Measurements from ENCODE around the gene DOK4.

The DOK4 gene

DNA sequence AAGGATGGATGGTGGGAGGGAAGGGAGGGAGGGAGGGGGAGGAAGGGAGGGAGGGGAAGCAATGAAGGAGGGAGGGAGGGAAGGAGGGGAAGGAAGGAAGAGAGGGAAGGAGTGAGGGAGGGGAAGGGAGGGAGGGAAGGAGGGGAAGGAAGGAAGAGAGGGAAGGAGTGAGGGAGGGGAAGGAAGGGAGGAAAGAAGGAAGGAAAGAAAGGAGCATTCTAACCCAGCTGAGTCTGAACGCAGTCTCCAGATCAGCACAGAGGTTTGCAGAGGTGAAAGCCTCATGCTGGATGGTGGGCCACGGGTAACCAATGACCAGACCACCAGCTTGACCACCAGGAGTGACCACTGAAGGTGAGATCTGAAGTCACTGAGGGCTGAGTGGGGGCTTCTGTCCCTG, 63.1 kb downstream of the DOK4 start:
- Histone ChIP-seq H3K4me3 (no peak overlapping the region), H3K27ac (no peak overlapping the region), H3K36me3 (ENCODE audit: insufficient read depth, low read length) (no peaks in the 10 kb centered on the region), H3K9ac (ENCODE audit: insufficient read length) (no peak overlapping the region), H3K9me3 (ENCODE audit: low read depth, low read length) (no peaks in the 10 kb centered on the region)
- no peak for DNase-seq (ENCODE audit: low read depth, low spot score)
- TF ChIP-seq FOXP2 (optimal IDR thresholded peaks at IDR 0.05; ENCODE audit: control extremely low read depth, extremely low read length, insufficient read depth) (no peak), EZH2 (IDR thresholded peaks at IDR 0.05) (no peak), POLR2AphosphoS5 (IDR thresholded peaks at IDR 0.05; ENCODE audit: borderline replicate concordance, low read depth, low read length) (no peak)

DNA sequence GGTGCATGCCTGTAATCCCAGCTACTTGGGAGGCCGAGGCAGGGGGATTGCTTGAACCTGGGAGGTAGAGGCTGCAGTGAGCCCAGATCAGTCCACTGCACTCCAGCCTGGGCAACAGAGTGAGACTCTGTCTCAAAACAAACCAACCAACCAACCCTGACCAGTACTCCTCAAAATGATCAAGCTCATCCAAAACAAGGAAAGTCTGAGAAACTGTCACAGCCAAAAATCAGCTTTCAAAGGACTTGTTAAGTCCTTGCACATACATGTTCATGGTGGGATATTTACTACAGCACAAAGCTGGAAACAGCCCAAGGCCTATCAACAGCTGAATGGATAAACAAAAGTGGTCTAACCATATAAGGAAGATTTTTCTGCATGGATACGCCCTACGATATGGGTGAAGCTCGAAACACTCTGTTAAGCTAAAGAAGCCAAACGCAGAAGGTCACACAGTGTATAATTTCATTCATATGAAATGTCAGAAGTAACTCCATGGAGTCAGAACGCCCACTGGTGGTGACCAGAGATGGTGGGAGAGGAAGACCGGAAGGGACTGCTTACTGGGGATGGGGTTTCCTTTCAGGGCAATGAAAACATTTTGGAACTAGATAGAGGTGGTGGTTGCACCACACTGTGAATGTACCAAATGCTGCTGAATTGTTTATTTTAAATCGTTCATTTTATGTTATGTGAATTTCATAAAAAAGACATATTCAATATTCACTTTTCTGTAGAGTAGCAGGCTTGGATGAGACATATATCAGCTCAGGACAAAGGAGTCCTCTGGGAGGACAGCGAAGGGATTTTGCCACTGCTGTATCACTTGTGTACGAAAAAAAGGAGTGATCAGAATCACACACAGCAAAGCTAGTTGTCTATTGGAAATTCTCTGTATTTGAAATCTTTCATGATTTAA, 64.0 kb downstream of the DOK4 start:
- Histone ChIP-seq H3K27ac (peak overlapping the region; percentile 46; the same call in 1 of the 2 replicates), H3K4me3 (no peak overlapping the region), H3K9me3 (ENCODE audit: low read depth, low read length) (no peaks in the 10 kb centered on the region), H3K36me3 (ENCODE audit: insufficient read depth, low read length) (no peaks in the 10 kb centered on the region), H3K9ac (ENCODE audit: insufficient read length) (no peak overlapping the region)
- TF ChIP-seq EZH2 (IDR thresholded peaks at IDR 0.05) (no peak), FOXP2 (optimal IDR thresholded peaks at IDR 0.05; ENCODE audit: control extremely low read depth, extremely low read length, insufficient read depth) (no peak), POLR2AphosphoS5 (IDR thresholded peaks at IDR 0.05; ENCODE audit: borderline replicate concordance, low read depth, low read length) (no peak)
- DNase-seq (ENCODE audit: low read depth, low spot score): no peak
